Small intestine (tissue), 7 donors: ENCODE results near the gene PIGX. TPM values are rescaled to one million over a fixed set of nuclear protein-coding genes. Genes with fewer than 3 reads are reported as not detected.

Source experiments
- DNase-seq, 2 donors: peaks; one replicate each; pipeline versions ENCODE4 v3.0.0 to v3.0.0-alpha.2; 2013
- FAIRE-seq: peaks from 2 replicates; lab custom pipeline; 2012; peaks lifted over from hg19 to GRCh38; lab: Jason Lieb, UNC
- H3K27ac ChIP-seq, 3 donors: one replicate each; pipeline ENCODE4 v1.5.1; 2013; ENCODE audit warnings: low read length in 2 of 3, mild to moderate bottlenecking in 2 of 3, control low read depth in 1 of 3, inconsistent platforms in 1 of 3, low read depth in 1 of 3, moderate library complexity in 1 of 3
- H3K27me3 ChIP-seq, 3 donors: one replicate each; pipeline ENCODE4 v1.6.1; 2013; ENCODE audit warnings: low read length in 3 of 3, inconsistent platforms in 1 of 3; ENCODE audit not compliant: control insufficient read depth in 3 of 3, insufficient read depth in 3 of 3
- H3K36me3 ChIP-seq, 3 donors: one replicate each; pipeline ENCODE4 v1.6.1; 2013; ENCODE audit warnings: low read length in 3 of 3, inconsistent platforms in 1 of 3, low read depth in 1 of 3, mild to moderate bottlenecking in 1 of 3, moderate library complexity in 1 of 3; ENCODE audit not compliant: control insufficient read depth in 3 of 3, insufficient read depth in 2 of 3
- H3K4me1 ChIP-seq, 3 donors: one replicate each; pipeline ENCODE4 v1.6.1; 2013; ENCODE audit warnings: low read length in 2 of 3, inconsistent platforms in 1 of 3, low read depth in 1 of 3, mild to moderate bottlenecking in 1 of 3, moderate library complexity in 1 of 3; ENCODE audit not compliant: control insufficient read depth in 3 of 3, insufficient read depth in 2 of 3
- H3K4me3 ChIP-seq, 3 donors: one replicate each; pipeline ENCODE4 v1.5.1; 2013; ENCODE audit warnings: low read length in 3 of 3, control low read depth in 1 of 3, inconsistent platforms in 1 of 3, low read depth in 1 of 3, mild to moderate bottlenecking in 1 of 3, moderate library complexity in 1 of 3
- H3K9me3 ChIP-seq, 2 donors: one replicate each; pipeline ENCODE4 v1.6.1; 2013; ENCODE audit warnings: low read depth in 1 of 2, low read length in 1 of 2; ENCODE audit not compliant: control insufficient read depth in 2 of 2, insufficient read depth in 1 of 2
- WGBS, 3 donors: extraction: QIAGEN DNeasy Blood & Tissue Kit; methylation state at CpG; one replicate each; pipeline ENCODE4 v1.1.7; 2013; 5-methylcytosine and 5-hydroxymethylcytosine counted together
- polyA plus RNA-seq, 4 donors: library from polyadenylated mRNA; stranded (reverse) in 3 of 4; unstranded in 1 of 4; fragments of 200-250 nt in 3 of 4; fragments of 120-200 nt in 1 of 4; gene quantifications; one replicate each; pipeline versions ENCODE4 v1.2.1 to v1.2.3, GENCODE V29; 2013
- donor health status: healthy with polysubstance abuse.
- donor health status: control.
- donor health status: control.
- donor health status: Bipolar disorder and iron deficiency.
- donor health status: healthy.

The PIGX gene
- polyA plus RNA-seq, 4 donors, result 11.9 to 26.6 (median 13.2) TPM

DNA sequence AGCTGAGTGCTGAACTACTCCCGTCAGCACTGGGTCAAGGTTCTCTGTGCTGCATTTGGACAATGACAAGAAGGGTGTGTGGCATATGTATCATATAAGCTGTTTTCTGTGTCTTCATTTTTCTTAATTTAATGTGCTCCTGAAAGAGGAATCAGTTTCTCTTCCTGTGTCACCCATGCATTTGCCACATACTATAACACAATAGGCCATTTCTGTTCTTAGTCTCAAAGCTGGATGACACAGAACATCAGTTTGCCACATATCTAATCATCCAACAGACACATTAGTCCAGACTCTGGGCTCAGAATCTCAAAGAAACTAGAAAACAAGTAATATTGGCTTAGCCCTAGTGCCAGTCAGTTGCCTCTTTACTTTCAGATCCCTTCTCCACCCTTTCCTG is 34.2 kb upstream of the PIGX start:
- Histone ChIP-seq H3K4me1 (no peaks in the 10 kb centered on the region), H3K27me3 (no peaks in the 10 kb centered on the region), H3K4me3 (no peak overlapping the region), H3K9me3 (peaks cover 0 to 1% of the 10 kb centered on the region in 2 donors), H3K36me3 (no peaks in the 10 kb centered on the region), H3K27ac (no peak overlapping the region)
- WGBS, 3 donors, result 28 to 61% (median 38%) methylated on average over 1 of the region's 1 CpG
- no peak for FAIRE-seq
- no peak for DNase-seq

GRCh38 chr3:196684548-196685407 is 27.4 kb upstream of the PIGX start:
- H3K36me3 ChIP-seq, result no peaks in the 10 kb centered on the region
- no peak for FAIRE-seq
- no peaks in the 10 kb centered on the region for H3K4me1 ChIP-seq
- no peak overlapping the region for H3K27ac ChIP-seq
- 25 to 33% (median 25%) methylated on average over 24 of the region's 24 CpGs for WGBS, 3 donors
- peaks cover 0 to 8% of the 10 kb centered on the region in 2 donors for H3K9me3 ChIP-seq
- H3K27me3 ChIP-seq, result no peaks in the 10 kb centered on the region
- peak; percentile 73 to 79 for DNase-seq
- peak overlapping the region in 1 of 3 donors; percentile 3 for H3K4me3 ChIP-seq

DNA sequence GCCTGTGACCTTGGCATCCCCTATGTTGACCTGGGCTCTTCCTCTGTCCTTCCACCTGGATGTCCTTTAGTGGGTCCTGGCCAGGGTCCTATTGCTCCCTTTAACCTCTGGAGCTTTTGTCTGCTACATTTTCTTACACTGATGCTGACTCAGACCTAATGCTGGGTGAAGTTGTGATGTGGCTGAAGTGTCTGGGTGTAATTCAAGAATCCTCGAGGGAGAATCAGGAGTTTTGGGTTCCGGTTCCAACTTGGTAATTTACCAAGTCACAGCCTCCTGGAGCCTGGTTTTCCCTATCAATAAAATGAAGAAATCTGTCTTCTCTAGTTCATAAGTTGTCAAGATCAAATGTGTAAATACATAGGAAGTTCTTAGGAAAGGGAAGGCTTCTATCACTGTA is 25.7 kb upstream of the PIGX start:
- no peak overlapping the region for H3K27ac ChIP-seq
- WGBS, 3 donors, result 75 to 79% (median 77%) methylated on average over 2 of the region's 2 CpGs
- FAIRE-seq (no peak), DNase-seq (no peak)
- no peak overlapping the region for H3K4me3 ChIP-seq
- no peaks in the 10 kb centered on the region for H3K4me1 ChIP-seq
- H3K9me3 ChIP-seq, result peaks cover 0 to 8% of the 10 kb centered on the region in 2 donors
- H3K36me3 ChIP-seq, result no peaks in the 10 kb centered on the region
- no peaks in the 10 kb centered on the region for H3K27me3 ChIP-seq

DNA sequence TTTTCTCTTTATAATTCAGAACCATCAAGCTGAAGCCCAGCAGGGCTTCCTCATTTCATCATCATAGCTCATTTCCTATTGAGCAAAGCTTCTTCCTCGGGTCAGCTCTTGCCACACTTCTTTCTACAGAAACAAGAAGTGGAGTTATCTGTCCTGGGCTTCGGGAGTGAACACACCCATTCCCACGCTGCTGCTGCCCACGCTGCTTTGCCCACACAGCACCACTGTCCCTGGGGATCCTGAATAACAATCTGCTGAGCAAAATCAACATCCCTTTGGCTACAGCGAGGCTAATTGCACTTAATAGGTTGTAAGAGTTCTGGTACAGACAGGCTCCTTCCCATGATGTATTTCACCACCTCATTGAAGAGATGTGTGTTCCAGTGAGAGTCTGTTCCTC is 23.8 kb upstream of the PIGX start:
- H3K27ac ChIP-seq, result no peak overlapping the region
- 37 to 49% (median 46%) methylated on average over 5 of the region's 5 CpGs for WGBS, 3 donors

DNA sequence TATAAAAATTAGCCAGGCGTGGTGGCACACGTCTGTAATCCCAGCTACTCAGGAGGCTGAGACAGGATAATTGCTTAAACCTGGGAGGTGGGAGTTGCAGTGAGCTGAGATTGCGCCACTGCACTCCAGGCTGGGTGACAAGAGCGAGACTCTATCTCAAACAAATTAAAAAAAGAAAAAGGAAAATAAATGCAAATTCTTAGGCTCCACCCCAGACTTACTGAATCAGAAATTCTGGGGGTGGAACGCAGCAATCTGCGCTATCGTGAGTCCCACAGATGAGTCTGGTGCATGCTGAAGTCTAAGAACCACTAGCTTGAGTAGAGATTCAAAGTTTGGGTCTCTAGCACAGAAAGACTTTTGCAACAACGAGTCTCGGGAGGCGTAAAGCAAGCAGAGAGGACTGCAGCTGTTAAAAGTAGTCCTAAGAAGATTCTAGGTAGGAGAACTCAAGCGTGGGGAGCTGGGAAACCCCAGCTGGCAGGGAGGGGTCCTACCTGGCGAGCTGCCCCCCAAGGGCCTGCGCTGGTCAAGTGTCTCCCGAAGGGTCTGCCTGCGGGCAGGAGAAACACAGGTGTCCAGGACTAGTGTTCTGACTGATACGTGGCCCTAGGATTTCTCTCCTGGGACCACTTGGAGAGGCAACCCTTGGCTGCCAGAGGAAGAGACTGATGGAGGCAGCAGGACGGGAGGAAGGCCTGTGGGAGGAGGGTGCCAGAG is 22.1 kb upstream of the PIGX start:
- Histone ChIP-seq H3K36me3 (no peaks in the 10 kb centered on the region), H3K27ac (no peak overlapping the region), H3K4me3 (no peak overlapping the region), H3K9me3 (no peaks in the 10 kb centered on the region), H3K27me3 (no peaks in the 10 kb centered on the region), H3K4me1 (no peaks in the 10 kb centered on the region)
- WGBS, 3 donors, result 85 to 89% (median 89%) methylated on average over 17 of the region's 17 CpGs
- FAIRE-seq, result no peak
- no peak for DNase-seq

More for the DNA sequence above, 23.8 kb upstream of the PIGX start:
- Histone ChIP-seq H3K9me3 (peaks cover 0 to 2% of the 10 kb centered on the region in 2 donors), H3K36me3 (no peaks in the 10 kb centered on the region), H3K27me3 (no peaks in the 10 kb centered on the region), H3K4me1 (no peaks in the 10 kb centered on the region), H3K4me3 (no peak overlapping the region)
- no peak for FAIRE-seq
- no peak for DNase-seq

DNA sequence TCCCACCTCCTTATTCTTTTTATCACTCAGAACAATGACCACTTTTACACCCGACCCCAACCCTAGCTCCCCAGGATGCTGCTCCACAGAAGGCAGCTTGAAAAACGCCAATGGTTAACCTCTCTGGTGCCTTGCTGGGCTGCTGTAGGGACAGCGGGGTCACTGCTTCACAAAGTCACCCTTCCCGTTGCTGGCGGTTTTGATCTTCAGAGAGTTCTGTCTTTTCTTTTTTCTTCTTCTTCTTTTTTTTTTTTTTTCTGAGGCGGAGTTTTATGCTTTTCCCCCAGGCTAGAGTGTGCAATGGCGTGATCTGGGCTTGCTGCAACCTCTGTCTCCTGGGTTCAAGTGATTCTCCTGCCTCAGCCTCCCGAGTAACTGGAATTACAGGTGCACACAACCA is 20.8 kb upstream of the PIGX start:
- no peak for FAIRE-seq
- no peak for DNase-seq
- Histone ChIP-seq H3K4me1 (no peaks in the 10 kb centered on the region), H3K4me3 (no peak overlapping the region), H3K27me3 (no peaks in the 10 kb centered on the region), H3K36me3 (no peaks in the 10 kb centered on the region), H3K9me3 (no peaks in the 10 kb centered on the region), H3K27ac (no peak overlapping the region)
- 66 to 74% (median 72%) methylated on average over 8 of the region's 8 CpGs for WGBS, 3 donors

- no peaks in the 10 kb centered on the region for H3K9me3 ChIP-seq
- no peak for DNase-seq
- no peak for FAIRE-seq
- H3K27ac ChIP-seq, result no peak overlapping the region
- no peaks in the 10 kb centered on the region for H3K36me3 ChIP-seq
- no peaks in the 10 kb centered on the region for H3K4me1 ChIP-seq
- 0 to 6% (median 0%) methylated on average over 1 of the region's 1 CpG for whole genome bisulfite sequencing, 3 donors
- H3K27me3 ChIP-seq, result no peaks in the 10 kb centered on the region
- no peak overlapping the region for H3K4me3 ChIP-seq
Observed at GRCh38 chr3:196694202-196694638, 18.0 kb upstream of the PIGX start.

DNA sequence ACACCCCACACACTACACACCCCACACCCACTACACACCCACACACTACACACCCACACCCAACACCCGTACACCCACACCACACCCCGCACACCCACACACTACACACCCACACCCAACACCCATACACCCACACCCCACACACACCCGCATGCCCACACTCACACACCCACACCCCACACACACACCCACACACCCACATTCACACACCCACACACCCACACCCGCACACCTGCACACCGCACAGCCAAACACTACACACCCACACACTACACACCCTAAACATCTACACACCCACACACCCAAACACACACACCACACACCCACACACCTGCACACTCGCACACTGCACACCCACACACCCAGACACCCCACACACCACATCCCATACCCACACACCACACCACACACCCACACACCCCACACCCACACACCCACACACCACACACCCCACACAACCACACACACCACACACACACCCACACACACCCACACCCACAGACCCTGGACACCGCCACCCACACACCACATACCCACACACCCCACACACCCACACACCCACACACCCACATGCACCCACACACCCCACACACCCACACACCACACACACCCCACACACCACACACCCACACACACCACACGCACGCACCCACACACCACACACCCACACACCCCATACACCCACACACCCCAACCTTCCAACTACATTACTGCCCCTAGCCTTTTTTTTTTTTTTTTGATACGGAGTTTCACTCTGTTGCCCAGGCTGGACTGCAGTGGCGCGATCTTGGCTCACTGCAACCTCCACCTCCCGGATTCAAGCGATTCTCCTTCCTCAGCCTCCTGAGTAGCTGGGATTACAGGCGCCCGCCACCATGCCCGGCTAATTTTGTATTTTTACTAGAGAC is 17.0 kb upstream of the PIGX start:
- WGBS, 3 donors, result 85 to 91% (median 90%) methylated on average over 17 of the region's 17 CpGs
- no peak overlapping the region for H3K4me3 ChIP-seq
- no peaks in the 10 kb centered on the region for H3K4me1 ChIP-seq
- H3K36me3 ChIP-seq, result no peaks in the 10 kb centered on the region
- no peaks in the 10 kb centered on the region for H3K9me3 ChIP-seq
- no peaks in the 10 kb centered on the region for H3K27me3 ChIP-seq
- DNase-seq (no peak), FAIRE-seq (no peak)
- H3K27ac ChIP-seq, result no peak overlapping the region
